Measurements from ENCODE around the gene CPED1. TPM values are rescaled to one million over a fixed set of nuclear protein-coding genes. Genes with fewer than 3 reads are reported as not detected.

The CPED1 gene
- total and polyA plus RNA-seq, 2 donors (not counting 1 experiment from before 2014, with no cell fraction given), result 70.2 to 196 TPM

- Histone ChIP-seq H3K27me3 (ENCODE audit: control insufficient read depth, insufficient read depth, low read length) (no peaks in the 10 kb centered on the region), H3K9ac (ENCODE audit: insufficient read depth, low read length) (no peak overlapping the region), H3K79me2 (ENCODE audit: control insufficient read depth, insufficient read depth, low read length) (no peaks in the 10 kb centered on the region), H3K36me3 (ENCODE audit: control insufficient read depth, insufficient read depth, low read length) (no peaks in the 10 kb centered on the region), H2AFZ (ENCODE audit: low read length) (no peak overlapping the region), H3K4me1 (ENCODE audit: control insufficient read depth, extremely low read depth, insufficient read depth, low read length) (peaks cover 4% of the 10 kb centered on the region), H3K4me3 (replicated peaks in 1 of 4; ENCODE audit: control extremely low read depth in 1 of 4, insufficient read depth in 1 of 4, low read depth in 3 of 4, low read length in 4 of 4) (no peak overlapping the region), H3K4me2 (ENCODE audit: extremely low read depth, insufficient read depth, low read length) (no peak overlapping the region), H3K27ac (ENCODE audit: insufficient read depth, low read length) (no peak overlapping the region), H4K20me1 (ENCODE audit: control insufficient read depth, extremely low read depth, insufficient read depth, low read length) (no peaks in the 10 kb centered on the region), H3K9me3 (ENCODE audit: control insufficient read depth, insufficient read depth, low read depth, low read length) (no peaks in the 10 kb centered on the region)
- no peak for TF ChIP-seq EZH2 (IDR thresholded peaks at IDR 0.05; ENCODE audit: low read length, missing control alignments)
- TF ChIP-seq CTCF (conservative IDR thresholded peaks at IDR 0.05 in 1 of 2, IDR thresholded peaks at IDR 0.05 in 1 of 2; ENCODE audit: low read depth in 1 of 2, low read length in 2 of 2), result no peak
- no peak for DNase-seq (ENCODE audit: low read depth in 2 of 2)
These were observed 189.9 kb downstream of the CPED1 start for GRCh38 chr7:121178452-121178851.

DNA sequence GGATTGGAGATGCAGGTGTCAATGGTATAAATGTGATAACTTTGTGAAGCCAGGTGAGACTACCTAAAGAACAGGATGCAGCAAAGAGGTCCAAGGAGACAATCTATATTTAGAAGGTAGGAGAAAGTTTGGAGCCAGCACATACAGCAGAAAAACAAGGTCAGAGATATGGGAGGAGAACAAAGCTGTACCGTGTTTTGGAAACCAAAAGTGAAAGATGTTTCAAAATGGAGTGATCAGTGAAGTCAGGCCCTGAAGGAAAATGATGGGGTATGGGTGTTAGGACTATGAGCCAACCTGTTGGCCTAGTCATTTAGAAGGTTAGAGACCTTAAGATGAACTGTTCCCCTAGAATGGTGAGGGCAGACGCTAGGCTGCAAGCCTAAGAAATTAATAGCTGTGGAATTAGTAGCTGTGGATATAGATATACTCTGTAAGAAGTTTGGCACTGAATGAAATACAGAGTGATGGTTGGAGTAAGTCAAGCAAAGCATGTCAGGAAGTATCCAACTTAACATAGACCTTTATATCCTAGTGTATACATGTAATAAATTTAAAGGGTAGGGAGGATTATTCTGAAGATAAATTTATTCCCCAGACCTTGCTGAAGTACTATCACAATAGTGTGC is 190.5 kb downstream of the CPED1 start:
- Histone ChIP-seq H4K20me1 (ENCODE audit: control insufficient read depth, extremely low read depth, insufficient read depth, low read length) (no peaks in the 10 kb centered on the region), H3K4me1 (ENCODE audit: control insufficient read depth, extremely low read depth, insufficient read depth, low read length) (peaks cover 4% of the 10 kb centered on the region), H3K9ac (ENCODE audit: insufficient read depth, low read length) (no peak overlapping the region), H3K27ac (ENCODE audit: insufficient read depth, low read length) (no peak overlapping the region), H3K79me2 (ENCODE audit: control insufficient read depth, insufficient read depth, low read length) (no peaks in the 10 kb centered on the region), H2AFZ (ENCODE audit: low read length) (no peak overlapping the region), H3K27me3 (ENCODE audit: control insufficient read depth, insufficient read depth, low read length) (no peaks in the 10 kb centered on the region), H3K9me3 (ENCODE audit: control insufficient read depth, insufficient read depth, low read depth, low read length) (no peaks in the 10 kb centered on the region), H3K4me3 (replicated peaks in 1 of 4; ENCODE audit: control extremely low read depth in 1 of 4, insufficient read depth in 1 of 4, low read depth in 3 of 4, low read length in 4 of 4) (no peak overlapping the region), H3K36me3 (ENCODE audit: control insufficient read depth, insufficient read depth, low read length) (no peaks in the 10 kb centered on the region), H3K4me2 (ENCODE audit: extremely low read depth, insufficient read depth, low read length) (no peak overlapping the region)
- no peak for DNase-seq (ENCODE audit: low read depth in 2 of 2)
- no peak for TF ChIP-seq EZH2 (IDR thresholded peaks at IDR 0.05; ENCODE audit: low read length, missing control alignments)
- no peak for TF ChIP-seq CTCF (conservative IDR thresholded peaks at IDR 0.05 in 1 of 2, IDR thresholded peaks at IDR 0.05 in 1 of 2; ENCODE audit: low read depth in 1 of 2, low read length in 2 of 2)

DNA sequence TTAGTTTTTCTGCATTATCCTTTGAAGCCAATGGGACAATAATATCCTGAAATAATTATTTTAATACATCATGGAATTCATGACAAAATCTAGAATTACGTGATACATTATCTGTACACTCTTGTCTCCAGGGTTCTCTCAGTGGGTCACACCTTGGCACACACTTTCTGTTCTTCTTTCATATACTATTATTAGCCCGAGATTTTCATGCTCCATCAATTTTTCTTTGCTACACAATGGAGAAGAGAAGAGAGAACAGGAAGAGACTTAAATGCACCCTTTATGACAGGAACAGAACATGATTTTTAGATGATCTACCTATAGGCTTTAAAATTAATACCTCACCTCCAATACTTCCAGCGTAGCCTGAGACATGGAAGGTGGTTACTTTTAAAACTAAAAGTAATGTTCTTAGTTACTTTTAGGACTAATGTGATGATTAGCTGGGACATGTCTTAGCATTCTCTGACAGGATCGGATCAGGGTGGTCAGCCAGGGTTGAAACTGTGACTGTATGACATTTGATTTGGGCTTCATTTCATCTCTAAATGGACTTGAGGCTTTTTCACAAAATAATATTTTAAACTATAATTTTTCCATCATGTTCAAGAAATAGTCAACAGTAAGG is 192.0 kb downstream of the CPED1 start:
- Histone ChIP-seq H3K9ac (ENCODE audit: insufficient read depth, low read length) (no peak overlapping the region), H3K27ac (ENCODE audit: insufficient read depth, low read length) (no peak overlapping the region), H3K4me1 (ENCODE audit: control insufficient read depth, extremely low read depth, insufficient read depth, low read length) (peaks cover 4% of the 10 kb centered on the region), H3K36me3 (ENCODE audit: control insufficient read depth, insufficient read depth, low read length) (no peaks in the 10 kb centered on the region), H3K79me2 (ENCODE audit: control insufficient read depth, insufficient read depth, low read length) (no peaks in the 10 kb centered on the region), H3K4me2 (ENCODE audit: extremely low read depth, insufficient read depth, low read length) (no peak overlapping the region), H3K9me3 (ENCODE audit: control insufficient read depth, insufficient read depth, low read depth, low read length) (no peaks in the 10 kb centered on the region), H3K4me3 (replicated peaks in 1 of 4; ENCODE audit: control extremely low read depth in 1 of 4, insufficient read depth in 1 of 4, low read depth in 3 of 4, low read length in 4 of 4) (no peak overlapping the region), H3K27me3 (ENCODE audit: control insufficient read depth, insufficient read depth, low read length) (no peaks in the 10 kb centered on the region), H4K20me1 (ENCODE audit: control insufficient read depth, extremely low read depth, insufficient read depth, low read length) (no peaks in the 10 kb centered on the region), H2AFZ (ENCODE audit: low read length) (no peak overlapping the region)
- no peak for DNase-seq (ENCODE audit: low read depth in 2 of 2)
- TF ChIP-seq EZH2 (IDR thresholded peaks at IDR 0.05; ENCODE audit: low read length, missing control alignments) (no peak), CTCF (conservative IDR thresholded peaks at IDR 0.05 in 1 of 2, IDR thresholded peaks at IDR 0.05 in 1 of 2; ENCODE audit: low read depth in 1 of 2, low read length in 2 of 2) (no peak)

Measured in fibroblast of lung (primary cell).